Activated naive CD8-positive, alpha-beta T cell treated with anti-CD3 and anti-CD28 coated beads for 36 hours (primary cell): ENCODE data around the gene SYNE1. TPM values are rescaled to one million over a fixed set of nuclear protein-coding genes. Genes with fewer than 3 reads are reported as not detected.
A peak's percentile ranks its signal among the peaks of the same experiment; 100 is the strongest.
"Not testable (repeated sequence)": the region's sequence is repeated elsewhere in the genome, so short reads cannot be mapped to it uniquely, and the experiment has no call there.

Experiments used
- DNase-seq: peaks from one replicate; pipeline ENCODE4 v3.0.0; 2021
- H3K27ac Mint-ChIP-seq: one replicate; pipeline ENCODE4 v1.8.0; 2022; ENCODE audit warnings: mild to moderate bottlenecking, moderate library complexity, mixed read lengths
- H3K27me3 Mint-ChIP-seq: one replicate; pipeline ENCODE4 v1.8.0; 2022; ENCODE audit warnings: mild to moderate bottlenecking, mixed read lengths
- H3K36me3 Mint-ChIP-seq: one replicate; pipeline ENCODE4 v1.8.0; 2021; ENCODE audit warnings: mild to moderate bottlenecking, mixed read lengths
- H3K4me1 Mint-ChIP-seq: one replicate; pipeline ENCODE4 v1.8.0; 2021; ENCODE audit warnings: mixed read lengths
- H3K4me3 Mint-ChIP-seq: one replicate; pipeline ENCODE4 v1.8.0; 2022; ENCODE audit warnings: mild to moderate bottlenecking, moderate library complexity, mixed read lengths
- H3K9me3 Mint-ChIP-seq: one replicate; pipeline ENCODE4 v1.8.0; 2022; ENCODE audit warnings: mixed read lengths
- total RNA-seq, 2 experiments: library from RNA; stranded (reverse); gene quantifications; one replicate each; pipeline ENCODE4 v1.2.3, GENCODE V29; 2021

Gene SYNE1
- total RNA-seq, 2 experiments from 2014 or later = 21.9 to 26.7 TPM

DNA sequence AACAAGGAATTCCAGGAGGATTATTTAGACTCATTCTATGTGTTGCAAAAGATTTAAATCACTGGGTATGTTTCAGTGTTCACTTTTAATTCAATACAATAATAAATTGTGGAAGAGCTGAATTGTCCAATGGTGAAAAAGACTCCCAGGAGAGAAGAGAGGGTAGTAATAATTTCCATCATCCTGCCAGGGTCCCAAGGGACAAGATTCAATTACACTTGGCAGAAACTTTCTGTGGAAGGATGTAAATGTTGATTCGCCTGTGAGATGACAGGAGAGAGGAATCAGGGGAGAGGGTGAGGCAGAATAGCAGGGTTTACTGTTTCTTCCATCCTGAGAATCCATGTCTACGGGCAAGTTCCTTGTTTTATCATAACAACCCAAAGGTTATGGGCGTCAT is 487.0 kb downstream of the SYNE1 start:
- no peak for DNase-seq
- Mint-ChIP-seq H3K4me1 (peaks cover 3% of the 10 kb centered on the region), H3K4me3 (no peak overlapping the region), H3K27me3 (no peaks in the 10 kb centered on the region), H3K36me3 (peaks cover 16% of the 10 kb centered on the region), H3K9me3 (no peaks in the 10 kb centered on the region), H3K27ac (peak overlapping the region; percentile 12)

- no peaks in the 10 kb centered on the region for H3K9me3 Mint-ChIP-seq
- H3K27ac Mint-ChIP-seq = no peak overlapping the region
- H3K27me3 Mint-ChIP-seq = no peaks in the 10 kb centered on the region
- H3K4me3 Mint-ChIP-seq = no peak overlapping the region
- peaks cover 3% of the 10 kb centered on the region for H3K4me1 Mint-ChIP-seq
- no peak for DNase-seq
- H3K36me3 Mint-ChIP-seq = peaks cover 17% of the 10 kb centered on the region
Measured at GRCh38 chr6:152148412-152148811, 488.8 kb downstream of the SYNE1 start.

- H3K9me3 Mint-ChIP-seq = no peaks in the 10 kb centered on the region
- no peaks in the 10 kb centered on the region for H3K27me3 Mint-ChIP-seq
- no peak overlapping the region for H3K4me3 Mint-ChIP-seq
- H3K27ac Mint-ChIP-seq = no peak overlapping the region
- peaks cover 3% of the 10 kb centered on the region for H3K4me1 Mint-ChIP-seq
- DNase-seq = no peak
- H3K36me3 Mint-ChIP-seq = peaks cover 17% of the 10 kb centered on the region
Measured at GRCh38 chr6:152147269-152147668, 489.9 kb downstream of the SYNE1 start.

DNA sequence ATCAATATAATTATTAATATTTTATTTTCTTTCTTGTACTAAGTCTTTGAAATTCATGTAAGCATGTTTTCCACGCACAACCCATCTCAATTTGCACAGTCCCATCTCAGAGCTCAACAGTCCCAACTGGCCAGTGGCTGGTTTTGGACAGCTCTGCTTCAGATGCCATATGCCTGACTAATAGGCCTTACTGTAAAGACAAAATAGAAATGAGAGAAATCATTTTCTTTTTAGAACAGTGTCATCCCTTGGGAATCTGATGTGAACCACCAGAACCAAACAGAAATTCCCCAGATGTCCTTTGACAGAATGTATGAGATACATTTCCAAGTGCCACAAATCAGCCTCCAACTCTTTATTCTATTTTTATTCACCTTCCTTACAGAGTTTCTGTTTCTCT is 490.8 kb downstream of the SYNE1 start:
- H3K4me3 Mint-ChIP-seq = no peak overlapping the region
- no peak for DNase-seq
- no peak overlapping the region for H3K27ac Mint-ChIP-seq
- H3K4me1 Mint-ChIP-seq = no peaks in the 10 kb centered on the region
- H3K27me3 Mint-ChIP-seq = no peaks in the 10 kb centered on the region
- no peaks in the 10 kb centered on the region for H3K9me3 Mint-ChIP-seq
- H3K36me3 Mint-ChIP-seq = peaks cover 17% of the 10 kb centered on the region

DNA sequence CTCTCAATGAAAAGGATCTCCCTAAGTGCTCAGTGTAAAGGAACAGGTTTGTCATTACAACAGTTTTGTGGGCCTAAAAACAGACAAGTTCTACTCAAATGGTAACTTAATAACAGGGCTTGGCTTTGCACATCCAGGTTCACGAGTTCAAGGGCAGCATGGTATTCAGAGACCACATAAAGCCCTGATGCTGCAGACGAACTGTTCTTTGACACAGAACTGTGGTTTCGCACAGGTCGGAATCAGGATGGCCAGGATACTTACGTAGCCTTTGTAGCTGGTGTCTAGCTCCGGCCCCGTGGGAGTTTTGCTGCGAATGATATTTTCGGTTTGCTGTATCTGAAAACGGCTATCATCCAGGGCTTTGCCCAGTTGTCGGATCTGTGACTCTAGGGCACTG is 493.8 kb downstream of the SYNE1 start:
- no peak overlapping the region for H3K27ac Mint-ChIP-seq
- H3K4me1 Mint-ChIP-seq = no peaks in the 10 kb centered on the region
- H3K36me3 Mint-ChIP-seq = peaks cover 12% of the 10 kb centered on the region

DNA sequence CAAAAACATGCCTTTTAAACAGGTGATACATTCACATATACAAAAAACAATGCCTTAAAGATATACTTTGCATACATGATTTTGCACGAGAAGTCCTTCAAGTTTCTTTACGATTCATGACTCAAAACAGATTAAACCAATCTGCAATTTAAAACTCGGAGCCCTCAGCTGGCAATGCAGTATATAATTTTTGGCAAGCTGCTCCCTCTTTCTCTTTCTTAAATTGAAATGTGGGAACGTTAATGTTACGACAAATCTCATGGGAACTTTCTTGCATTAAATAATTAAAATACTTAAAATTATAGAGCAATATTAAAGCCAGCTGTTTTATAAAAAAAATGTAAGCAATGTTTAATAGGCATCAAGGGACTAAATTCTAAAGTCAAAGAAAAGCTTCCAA is 495.1 kb downstream of the SYNE1 start:
- no peaks in the 10 kb centered on the region for H3K27me3 Mint-ChIP-seq
- H3K4me1 Mint-ChIP-seq = no peaks in the 10 kb centered on the region
- H3K4me3 Mint-ChIP-seq = no peak overlapping the region
- DNase-seq = no peak
- H3K27ac Mint-ChIP-seq = no peak overlapping the region
- peaks cover 10% of the 10 kb centered on the region for H3K36me3 Mint-ChIP-seq
- H3K9me3 Mint-ChIP-seq = no peaks in the 10 kb centered on the region

More for the DNA sequence above, 493.8 kb downstream of the SYNE1 start:
- Mint-ChIP-seq H3K27me3 (no peaks in the 10 kb centered on the region), H3K9me3 (no peaks in the 10 kb centered on the region), H3K4me3 (no peak overlapping the region)
- DNase-seq = no peak

- not testable (repeated sequence) for DNase-seq, H3K4me3 Mint-ChIP-seq, H3K36me3 Mint-ChIP-seq, H3K27ac Mint-ChIP-seq, H3K4me1 Mint-ChIP-seq, H3K27me3 Mint-ChIP-seq, H3K9me3 Mint-ChIP-seq
Measured at GRCh38 chr6:152138344-152138743, 498.8 kb downstream of the SYNE1 start.

DNA sequence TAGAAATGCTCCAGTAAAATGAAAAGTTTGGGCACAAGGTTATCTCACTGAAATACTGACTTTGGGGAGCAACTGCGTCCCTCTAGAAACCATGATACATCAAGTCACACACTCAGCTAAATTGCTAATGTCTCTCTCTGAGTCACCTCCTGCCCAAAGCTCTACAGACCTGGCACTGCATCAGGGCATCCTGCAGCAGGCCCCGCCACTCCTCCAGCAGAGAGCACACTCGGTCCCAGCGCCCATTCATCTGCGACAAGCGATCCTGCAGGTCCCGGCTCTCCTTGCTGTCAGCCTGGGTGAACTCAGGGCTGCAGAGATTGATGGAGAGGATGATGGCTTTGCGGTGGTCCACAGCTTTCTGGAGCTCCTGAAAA is 500.7 kb downstream of the SYNE1 start:
- no peak overlapping the region for H3K27ac Mint-ChIP-seq
- no peaks in the 10 kb centered on the region for H3K27me3 Mint-ChIP-seq
- no peak overlapping the region for H3K4me3 Mint-ChIP-seq
- no peaks in the 10 kb centered on the region for H3K4me1 Mint-ChIP-seq
- no peak for DNase-seq
- H3K9me3 Mint-ChIP-seq = no peaks in the 10 kb centered on the region
- H3K36me3 Mint-ChIP-seq = peaks cover 4% of the 10 kb centered on the region

DNA sequence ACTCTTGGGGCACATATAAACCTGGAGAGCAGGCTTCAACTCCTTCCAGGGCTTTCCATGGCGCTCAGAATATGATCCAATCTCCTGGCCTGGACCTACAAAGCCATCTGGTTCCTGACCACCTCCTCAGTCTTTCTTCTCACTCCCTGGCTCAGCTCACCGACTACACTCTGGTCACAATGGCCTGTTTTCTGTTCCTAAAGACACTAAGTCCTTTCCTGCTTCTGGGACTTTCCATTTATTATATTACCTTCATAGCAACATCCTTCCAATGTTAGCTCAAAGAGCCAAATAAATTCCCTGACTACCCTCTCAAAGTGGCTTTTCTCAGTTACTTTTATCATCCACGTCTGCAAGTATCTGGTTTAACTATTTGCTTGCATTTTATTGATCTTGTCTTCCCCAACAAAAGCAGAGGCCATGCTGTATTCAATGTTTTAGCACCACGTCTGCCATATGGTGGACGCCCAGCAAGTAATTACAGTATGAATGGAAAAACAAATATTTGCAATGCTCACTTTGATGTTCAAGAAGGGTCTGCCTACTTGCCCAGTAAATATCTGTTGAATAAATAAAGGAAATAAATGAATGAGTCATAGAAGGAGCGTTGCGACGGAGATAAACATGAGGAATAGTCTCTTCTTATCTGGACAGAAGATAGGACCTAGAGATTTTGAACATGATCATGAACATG is 501.3 kb downstream of the SYNE1 start:
- no peaks in the 10 kb centered on the region for H3K9me3 Mint-ChIP-seq

GRCh38 chr6:152130441-152130840 is 506.7 kb downstream of the SYNE1 start:
- H3K36me3 Mint-ChIP-seq = peaks cover 10% of the 10 kb centered on the region
- peak overlapping the region; percentile 78 for H3K27ac Mint-ChIP-seq
- H3K4me3 Mint-ChIP-seq = no peak overlapping the region
- H3K27me3 Mint-ChIP-seq = no peaks in the 10 kb centered on the region
- no peak for DNase-seq
- no peaks in the 10 kb centered on the region for H3K9me3 Mint-ChIP-seq
- peaks cover 2% of the 10 kb centered on the region for H3K4me1 Mint-ChIP-seq

More for the DNA sequence above, 501.3 kb downstream of the SYNE1 start:
- peaks cover 4% of the 10 kb centered on the region for H3K36me3 Mint-ChIP-seq
- H3K27me3 Mint-ChIP-seq = no peaks in the 10 kb centered on the region
- no peak overlapping the region for H3K4me3 Mint-ChIP-seq
- no peak for DNase-seq
- no peaks in the 10 kb centered on the region for H3K4me1 Mint-ChIP-seq
- H3K27ac Mint-ChIP-seq = no peak overlapping the region

DNA sequence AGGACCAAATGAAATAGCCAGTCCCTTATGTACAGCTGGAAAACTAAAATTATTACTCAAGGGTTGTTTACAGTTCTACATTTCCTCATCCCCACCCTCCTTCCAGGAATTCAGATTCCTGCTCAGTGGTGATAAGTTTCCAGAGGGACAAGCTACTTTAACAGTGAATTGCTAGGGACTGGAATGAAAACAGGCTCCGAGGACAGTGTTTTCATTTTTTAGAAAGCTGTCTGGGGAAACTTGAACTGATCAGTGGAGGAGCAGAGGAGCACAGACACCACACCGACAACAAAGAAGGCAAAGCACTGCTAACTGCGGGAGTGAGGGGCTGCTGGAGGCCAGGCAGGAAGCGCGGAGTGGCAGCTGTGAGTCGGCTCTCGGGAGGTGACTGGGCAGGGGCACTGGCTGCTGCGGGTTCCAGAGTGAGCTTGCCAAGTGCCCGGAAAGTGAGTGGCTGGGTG is 507.4 kb downstream of the SYNE1 start:
- peaks cover 2% of the 10 kb centered on the region for H3K4me1 Mint-ChIP-seq
- no peaks in the 10 kb centered on the region for H3K27me3 Mint-ChIP-seq
- H3K4me3 Mint-ChIP-seq = no peak overlapping the region
- H3K9me3 Mint-ChIP-seq = no peaks in the 10 kb centered on the region
- DNase-seq = no peak
- H3K36me3 Mint-ChIP-seq = peaks cover 10% of the 10 kb centered on the region
- H3K27ac Mint-ChIP-seq = peak overlapping the region; percentile 29

- no peak overlapping the region for H3K27ac Mint-ChIP-seq
- peaks cover 2% of the 10 kb centered on the region for H3K4me1 Mint-ChIP-seq
- peaks cover 10% of the 10 kb centered on the region for H3K36me3 Mint-ChIP-seq
- no peaks in the 10 kb centered on the region for H3K9me3 Mint-ChIP-seq
- no peaks in the 10 kb centered on the region for H3K27me3 Mint-ChIP-seq
- no peak overlapping the region for H3K4me3 Mint-ChIP-seq
- DNase-seq = no peak
Measured at GRCh38 chr6:152127432-152128165, 509.6 kb downstream of the SYNE1 start.

DNA sequence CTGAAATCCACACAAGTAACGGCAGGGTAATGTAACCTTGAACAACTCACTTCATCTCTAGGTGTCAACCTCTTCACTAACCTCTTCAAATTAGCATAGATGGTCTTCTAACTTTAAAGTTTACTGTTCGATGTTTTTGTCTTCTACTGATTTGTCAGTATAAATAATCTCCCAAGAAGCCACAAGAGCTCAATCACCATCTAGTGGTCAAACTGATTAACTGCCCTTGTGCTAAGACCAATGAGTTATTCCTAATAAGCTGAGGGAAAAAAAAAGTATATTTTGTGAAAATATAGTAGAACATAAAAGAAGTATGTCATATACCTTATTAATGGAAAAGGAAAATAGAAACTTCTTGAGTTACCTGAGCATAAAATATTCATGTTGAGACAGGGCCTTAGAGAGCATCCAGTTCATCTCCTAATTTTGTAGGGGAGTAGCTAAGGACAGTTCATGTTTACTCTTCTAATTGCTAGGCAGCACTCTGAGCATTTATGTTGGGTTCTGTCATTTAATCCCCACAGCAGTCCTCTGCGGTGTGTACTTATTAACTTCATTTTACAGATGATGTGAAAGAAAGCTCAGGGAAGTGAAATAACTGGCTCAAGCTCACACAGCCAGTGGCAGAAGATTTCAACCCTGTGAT is 512.6 kb downstream of the SYNE1 start:
- Mint-ChIP-seq H3K4me3 (no peak overlapping the region), H3K9me3 (peaks cover 1% of the 10 kb centered on the region), H3K36me3 (peaks cover 17% of the 10 kb centered on the region), H3K4me1 (no peaks in the 10 kb centered on the region), H3K27ac (no peak overlapping the region), H3K27me3 (no peaks in the 10 kb centered on the region)
- DNase-seq = no peak

GRCh38 chr6:152123076-152123475 is 514.1 kb downstream of the SYNE1 start:
- DNase-seq = no peak
- H3K4me1 Mint-ChIP-seq = no peaks in the 10 kb centered on the region
- peaks cover 5% of the 10 kb centered on the region for H3K9me3 Mint-ChIP-seq
- peaks cover 15% of the 10 kb centered on the region for H3K36me3 Mint-ChIP-seq
- no peak overlapping the region for H3K27ac Mint-ChIP-seq
- no peaks in the 10 kb centered on the region for H3K27me3 Mint-ChIP-seq
- H3K4me3 Mint-ChIP-seq = no peak overlapping the region

DNA sequence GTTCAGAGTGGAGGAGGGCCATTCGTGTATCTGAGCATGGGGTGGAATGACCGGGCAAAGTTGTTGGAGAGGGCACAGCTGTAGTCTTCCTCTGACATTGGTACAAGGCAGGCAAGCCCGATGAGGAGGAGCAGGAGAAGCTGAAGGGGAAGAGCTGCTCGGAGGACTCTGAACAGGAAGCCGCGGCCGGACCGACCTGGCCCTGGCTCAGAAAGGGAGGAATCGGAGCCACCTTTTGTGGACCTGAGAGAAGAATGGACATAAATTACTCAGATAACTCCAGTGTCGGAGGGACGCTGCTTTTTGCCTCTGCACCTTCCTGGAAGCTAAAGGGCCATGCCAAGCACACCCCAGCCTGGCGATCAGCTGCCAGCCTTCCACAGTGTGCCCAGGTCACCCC is 514.7 kb downstream of the SYNE1 start:
- no peak for DNase-seq
- Mint-ChIP-seq H3K4me3 (no peak overlapping the region), H3K4me1 (peaks cover 2% of the 10 kb centered on the region), H3K9me3 (peaks cover 5% of the 10 kb centered on the region), H3K27me3 (no peaks in the 10 kb centered on the region), H3K36me3 (peaks cover 15% of the 10 kb centered on the region), H3K27ac (no peak overlapping the region)
